RWPE1 (cell line): ENCODE results near the gene SNED1.
"Not testable (repeated sequence)": the region's sequence is repeated elsewhere in the genome, so short reads cannot be mapped to it uniquely, and the experiment has no call there.

Source experiments
- CTCF ChIA-PET: fragments of 350-600 bp; sonication (Branson Sonifier 250); formaldehyde crosslinking; extraction: SDS; loops from one replicate; lab custom pipeline; 2021; lab: Yijun Ruan, JAX
- POLR2A ChIA-PET: fragments of 400-600 bp; formaldehyde crosslinking; extraction: SDS; loops from one replicate; lab custom pipeline; 2020; ENCODE audit warnings: antibody characterized with exemption; ENCODE audit not compliant: low non-redundant PET; lab: Yijun Ruan, JAX
- DNase-seq: peaks from one replicate; pipeline ENCODE4 v3.0.0; 2012; ENCODE audit warnings: low spot score
- H3K27ac ChIP-seq: fragments of 450-650 bp; 2 replicates; pipeline ENCODE4 v1.5.1; 2017
- TF ChIP-seq, protein P1 (sequence below): fragments of 450-650 bp; conservative IDR thresholded peaks from 2 replicates; pipeline ENCODE4 v1.5.1; 2017; ENCODE audit warnings: low read depth, mild to moderate bottlenecking

Gene SNED1

DNA sequence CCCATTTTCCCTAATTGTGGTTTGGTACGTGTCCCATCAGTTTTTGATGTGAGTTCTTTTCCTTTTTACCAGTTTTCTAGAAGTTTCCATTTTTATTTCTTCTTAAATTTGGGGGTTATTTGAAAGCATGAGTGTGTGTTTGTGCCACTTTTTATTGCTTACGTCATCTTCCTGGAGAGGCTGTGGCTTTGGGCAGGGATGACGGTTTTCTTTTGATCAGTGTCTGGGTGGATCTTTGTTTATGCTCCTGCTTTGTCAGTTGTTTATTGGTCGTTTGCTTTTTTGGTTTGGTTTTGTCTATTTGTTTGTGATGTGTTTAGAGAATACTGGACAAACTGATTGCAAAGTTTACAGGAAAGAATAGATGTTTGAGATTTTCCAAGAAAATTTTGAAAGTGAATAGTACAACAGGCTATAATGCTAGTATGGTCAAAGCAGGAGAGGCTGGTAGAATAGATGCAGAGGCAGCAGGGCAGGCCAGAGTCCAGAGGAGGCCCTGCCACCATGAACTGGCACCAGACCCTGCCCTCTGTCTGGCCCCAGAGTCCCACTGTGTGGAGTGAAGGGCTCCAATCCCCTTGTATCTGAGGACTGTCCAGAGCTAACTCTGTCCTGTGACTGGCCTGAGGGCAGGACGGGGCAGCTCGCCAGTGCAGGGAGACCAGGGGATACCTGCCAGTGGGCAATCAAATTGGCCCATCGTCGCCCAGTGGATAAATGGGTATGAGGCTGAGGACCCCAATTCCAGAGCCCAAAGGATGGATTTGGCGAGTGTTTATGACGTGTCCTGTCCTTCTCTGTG, 23.4 kb upstream of the SNED1 start:
- TF ChIP-seq, protein P1, sequence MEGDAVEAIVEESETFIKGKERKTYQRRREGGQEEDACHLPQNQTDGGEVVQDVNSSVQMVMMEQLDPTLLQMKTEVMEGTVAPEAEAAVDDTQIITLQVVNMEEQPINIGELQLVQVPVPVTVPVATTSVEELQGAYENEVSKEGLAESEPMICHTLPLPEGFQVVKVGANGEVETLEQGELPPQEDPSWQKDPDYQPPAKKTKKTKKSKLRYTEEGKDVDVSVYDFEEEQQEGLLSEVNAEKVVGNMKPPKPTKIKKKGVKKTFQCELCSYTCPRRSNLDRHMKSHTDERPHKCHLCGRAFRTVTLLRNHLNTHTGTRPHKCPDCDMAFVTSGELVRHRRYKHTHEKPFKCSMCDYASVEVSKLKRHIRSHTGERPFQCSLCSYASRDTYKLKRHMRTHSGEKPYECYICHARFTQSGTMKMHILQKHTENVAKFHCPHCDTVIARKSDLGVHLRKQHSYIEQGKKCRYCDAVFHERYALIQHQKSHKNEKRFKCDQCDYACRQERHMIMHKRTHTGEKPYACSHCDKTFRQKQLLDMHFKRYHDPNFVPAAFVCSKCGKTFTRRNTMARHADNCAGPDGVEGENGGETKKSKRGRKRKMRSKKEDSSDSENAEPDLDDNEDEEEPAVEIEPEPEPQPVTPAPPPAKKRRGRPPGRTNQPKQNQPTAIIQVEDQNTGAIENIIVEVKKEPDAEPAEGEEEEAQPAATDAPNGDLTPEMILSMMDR = no peak
- no peak overlapping the region for H3K27ac ChIP-seq
- DNase-seq = no peak
- ChIA-PET CTCF (no interaction called here), POLR2A (no interaction called here)

DNA sequence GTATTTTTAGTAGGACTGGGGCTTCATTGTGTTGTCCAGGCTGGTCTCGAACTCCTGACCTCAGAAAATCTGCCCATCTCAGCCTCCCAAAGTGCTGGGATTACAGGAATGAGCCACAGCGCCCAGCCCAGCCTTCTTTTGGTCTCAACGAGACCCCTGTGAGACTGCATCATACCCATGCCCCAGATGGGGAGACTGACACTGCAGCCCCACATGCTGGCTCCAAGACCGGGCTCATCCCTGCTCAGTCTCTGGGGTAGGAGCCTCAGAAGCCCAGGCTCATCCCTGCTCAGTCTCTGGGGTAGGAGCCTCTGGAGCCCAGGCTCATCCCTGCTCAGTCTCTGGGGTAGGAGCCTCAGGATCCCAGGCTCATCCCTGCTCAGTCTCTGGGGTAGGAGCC, 22.5 kb upstream of the SNED1 start:
- H3K27ac ChIP-seq, POLR2A ChIA-PET, DNase-seq, CTCF ChIA-PET: not testable (repeated sequence)

DNA sequence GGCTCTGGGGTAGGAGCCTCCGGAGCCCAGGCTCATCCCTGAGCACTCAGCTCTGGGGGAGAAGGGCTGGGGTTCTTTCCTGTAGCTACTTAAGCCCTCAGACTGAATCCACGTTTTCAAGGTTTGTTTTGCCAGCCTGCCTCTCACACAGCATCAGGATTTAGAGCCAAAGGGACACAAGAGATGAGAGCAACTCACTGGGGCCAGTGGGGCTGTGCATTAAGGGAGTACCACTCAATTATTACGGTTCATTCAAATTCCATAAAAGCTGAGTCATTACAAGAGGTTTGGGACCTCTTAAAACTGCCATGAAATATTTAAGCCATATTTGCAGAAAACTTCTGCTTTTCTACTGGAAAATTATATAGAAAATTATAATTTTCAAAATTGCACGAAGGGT, 17.1 kb upstream of the SNED1 start:
- no peak overlapping the region for H3K27ac ChIP-seq
- POLR2A ChIA-PET = no interaction called here
- no peak for DNase-seq
- CTCF ChIA-PET = interaction anchor here (0.6 to 0.7 kb wide), 2 partner anchors 23 to 67 kb away, joined by 3 read pairs; no protein-coding TSS in a partner anchor
- TF ChIP-seq, protein P1 = no peak

DNA sequence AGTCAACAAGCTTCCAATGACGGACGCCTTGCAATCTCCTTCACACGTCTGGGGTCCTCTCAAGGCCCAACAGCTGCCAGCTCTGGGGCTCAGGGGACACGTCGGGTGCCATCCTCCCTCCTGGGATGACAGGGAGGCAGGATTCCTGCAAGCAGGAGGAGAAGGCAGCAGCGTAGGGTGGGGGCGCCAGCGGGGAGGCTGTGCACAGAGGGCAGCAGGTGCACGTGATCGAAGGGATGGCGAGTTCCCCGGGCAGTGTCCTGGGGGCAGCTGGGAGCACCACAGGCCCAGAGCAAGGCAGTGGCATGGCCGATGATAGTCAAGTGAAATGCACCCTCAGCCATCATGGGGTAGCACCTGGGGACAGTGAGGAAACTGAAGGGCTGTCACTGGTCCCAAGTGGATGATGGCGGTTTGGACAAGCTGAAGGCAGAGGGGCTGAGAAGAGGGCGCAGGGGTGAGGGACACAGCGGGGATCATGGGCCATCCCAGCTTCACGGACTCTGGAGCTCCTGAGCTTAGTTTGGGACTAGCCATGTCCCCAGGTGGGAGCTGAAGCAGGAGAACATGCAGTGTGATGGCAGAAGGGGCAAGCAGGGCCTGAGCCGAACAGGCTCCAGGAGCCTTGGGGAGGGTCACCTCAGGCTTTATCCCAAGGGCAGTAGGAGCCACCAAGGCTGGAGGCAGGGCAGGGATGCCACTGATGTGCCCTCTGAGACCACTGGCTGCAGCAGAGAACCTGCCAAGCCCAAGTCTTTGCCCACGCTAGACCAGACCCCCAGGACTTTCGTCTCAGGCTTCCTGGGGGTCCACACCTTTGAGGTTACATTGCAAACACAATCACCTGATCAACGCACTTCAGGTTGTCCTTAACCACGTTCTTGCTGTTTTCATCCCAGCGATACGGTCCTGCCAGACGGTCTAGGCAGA, 16.3 kb upstream of the SNED1 start:
- TF ChIP-seq, protein P1 = no peak
- POLR2A ChIA-PET = no interaction called here
- CTCF ChIA-PET = interaction anchor here (0.6 to 0.7 kb wide), 2 partner anchors 22 to 68 kb away, joined by 3 read pairs; no protein-coding TSS in a partner anchor
- no peak overlapping the region for H3K27ac ChIP-seq
- no peak for DNase-seq

DNA sequence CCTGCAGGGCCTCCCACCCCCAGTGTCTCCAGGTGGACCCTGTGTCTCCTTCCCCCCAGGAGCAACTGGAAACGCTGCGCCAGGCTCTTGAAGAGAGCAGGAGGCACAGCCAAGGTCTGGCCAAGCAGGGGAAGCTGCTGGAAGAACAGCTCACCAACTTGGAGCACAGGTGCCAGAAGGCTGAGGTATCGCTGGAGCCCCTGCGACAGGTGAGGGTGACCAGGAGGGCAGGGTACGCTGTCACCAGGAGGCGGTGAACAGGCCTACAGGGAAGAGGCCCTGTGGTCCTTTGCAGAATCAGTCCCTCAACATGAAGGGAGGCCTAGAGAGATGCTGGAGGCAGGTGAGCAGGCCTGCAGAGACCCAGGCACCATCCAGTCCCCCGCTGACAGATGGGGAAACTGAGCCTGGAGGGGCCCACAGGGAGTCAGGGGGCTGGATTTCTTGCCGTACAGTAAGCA, 15.6 kb upstream of the SNED1 start:
- TF ChIP-seq, protein P1 = no peak
- no peak overlapping the region for H3K27ac ChIP-seq
- ChIA-PET POLR2A (interaction anchor here (0.6 kb wide), 1 partner anchor 10 kb away, joined by 3 read pairs; no protein-coding TSS in a partner anchor), CTCF (interaction anchor here (0.6 kb wide), 1 partner anchor 10 kb away, joined by 3 read pairs; no protein-coding TSS in a partner anchor)
- no peak for DNase-seq

DNA sequence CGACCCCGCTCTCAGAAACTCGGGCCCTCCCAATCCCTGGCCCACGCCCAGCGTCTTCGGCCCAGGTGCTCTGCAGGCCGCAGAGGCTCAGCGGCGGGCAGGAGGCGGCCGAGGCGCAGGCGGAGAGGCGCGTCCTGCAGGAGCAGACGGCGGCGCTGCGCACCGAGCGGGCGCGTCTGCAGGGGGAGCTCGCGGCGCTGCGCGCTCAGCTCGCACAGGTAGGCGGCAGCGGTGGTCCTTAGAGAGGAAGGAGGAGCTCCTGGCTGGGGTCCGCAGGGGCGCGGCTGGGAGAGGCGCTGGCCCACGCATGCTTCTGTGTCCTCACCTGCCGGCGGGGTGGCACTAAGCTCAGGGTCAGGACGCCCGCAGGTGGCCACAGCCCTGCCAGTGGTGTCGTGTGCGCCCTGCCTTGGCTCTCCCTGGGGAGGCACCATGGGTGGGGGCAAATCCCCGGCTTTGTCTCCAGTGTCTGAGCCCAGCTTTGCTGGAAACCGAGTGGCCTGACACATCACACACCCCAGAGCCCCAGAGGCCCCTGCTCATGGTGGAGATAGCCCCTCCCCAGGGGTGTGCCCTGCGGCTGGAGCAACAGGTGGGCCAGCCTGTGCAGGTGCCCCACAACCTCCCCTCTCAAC, 14.9 kb upstream of the SNED1 start:
- POLR2A ChIA-PET = interaction anchor here (0.6 kb wide), 1 partner anchor 11 kb away, joined by 3 read pairs; no protein-coding TSS in a partner anchor
- H3K27ac ChIP-seq = no peak overlapping the region
- CTCF ChIA-PET = interaction anchor here (0.6 to 0.8 kb wide), 4 partner anchors 8 to 69 kb away, joined by 3 read pairs; no protein-coding TSS in a partner anchor
- no peak for DNase-seq
- TF ChIP-seq, protein P1 = peak; percentile 70
